WTC11 (cell line): Measurements from ENCODE around the gene ENPP7. TPM values are rescaled to one million over a fixed set of nuclear protein-coding genes. Genes with fewer than 3 reads are reported as not detected.

ENCODE experiments used
- ATAC-seq: fragments of 200-7000 bp; cut with Tn5 transposase; 2 replicates; pipeline ENCODE4 v1.10.0; 2021; ENCODE audit warnings: mild to moderate bottlenecking, moderate library complexity
- CTCF ChIA-PET: fragments of 300-600 bp; sonication (Branson Sonifier 250); formaldehyde crosslinking; loops from one replicate; lab custom pipeline; 2021; ENCODE audit warnings: antibody characterized with exemption; lab: Charles Lee
- POLR2A ChIA-PET: fragments of 350-600 bp; sonication (Branson Sonifier 250); formaldehyde crosslinking; loops from one replicate; lab custom pipeline; 2021; ENCODE audit warnings: antibody characterized with exemption; lab: Charles Lee
- DNase-seq: peaks from one replicate; pipeline ENCODE4 v3.0.0; 2021; ENCODE audit warnings: low spot score
- H3K27ac Mint-ChIP-seq: 2 replicates; pipeline ENCODE4 v1.8.0; 2021; ENCODE audit warnings: mixed read lengths
- H3K27me3 Mint-ChIP-seq: 2 replicates; pipeline ENCODE4 v1.8.0; 2021; ENCODE audit warnings: low read depth, mild to moderate bottlenecking, moderate library complexity, mixed read lengths
- H3K36me3 Mint-ChIP-seq: 2 replicates; pipeline ENCODE4 v1.8.0; 2021; ENCODE audit warnings: mixed read lengths
- H3K4me1 Mint-ChIP-seq: 2 replicates; pipeline ENCODE4 v1.8.0; 2022; ENCODE audit warnings: mixed read lengths
- H3K4me3 Mint-ChIP-seq: 2 replicates; pipeline ENCODE4 v1.8.0; 2021; ENCODE audit warnings: mild to moderate bottlenecking, moderate library complexity, mixed read lengths
- H3K9me3 Mint-ChIP-seq: 2 replicates; pipeline ENCODE4 v1.8.0; 2021; ENCODE audit warnings: mixed read lengths
- ATF1 ChIP-seq: sonication (generic); formaldehyde crosslinking; IDR thresholded peaks from 2 replicates; pipeline ENCODE4 v1.8.1; 2023; ENCODE audit warnings: mild to moderate bottlenecking, moderate library complexity, missing genetic modification reagents
- ELF4 ChIP-seq: sonication (generic); formaldehyde crosslinking; IDR thresholded peaks from 2 replicates; pipeline ENCODE4 v1.8.1; 2022; ENCODE audit warnings: low read depth, mild to moderate bottlenecking, moderate library complexity, missing genetic modification reagents
- FOXK1 ChIP-seq: sonication (generic); formaldehyde crosslinking; IDR thresholded peaks from 2 replicates; pipeline ENCODE4 v1.8.0; 2022; ENCODE audit warnings: mild to moderate bottlenecking, moderate library complexity, missing genetic modification reagents
- FOXP1 ChIP-seq: sonication (generic); formaldehyde crosslinking; IDR thresholded peaks from 2 replicates; pipeline ENCODE4 v1.8.0; 2022; ENCODE audit warnings: missing genetic modification reagents, mild to moderate bottlenecking, moderate library complexity, borderline replicate concordance
- MYBL2 ChIP-seq: sonication (generic); formaldehyde crosslinking; IDR thresholded peaks from 2 replicates; pipeline ENCODE4 v1.8.1; 2023; ENCODE audit warnings: mild to moderate bottlenecking, moderate library complexity, missing genetic modification reagents
- NFYB ChIP-seq: sonication (generic); formaldehyde crosslinking; conservative IDR thresholded peaks from 2 replicates; pipeline ENCODE4 v1.8.0; 2022; ENCODE audit warnings: low read depth, missing genetic modification reagents
- PRRX2 ChIP-seq: fragments of 250-450 bp; sonication (Bioruptor Pico); IDR thresholded peaks from 2 replicates; pipeline ENCODE4 v1.8.0; 2021; ENCODE audit warnings: mild to moderate bottlenecking
- TP53 ChIP-seq: sonication (generic); formaldehyde crosslinking; IDR thresholded peaks from 2 replicates; pipeline ENCODE4 v1.8.1; 2023; ENCODE audit warnings: mild to moderate bottlenecking, missing genetic modification reagents
- ZNF138 ChIP-seq: sonication (generic); formaldehyde crosslinking; conservative IDR thresholded peaks from 2 replicates; pipeline ENCODE4 v1.8.1; 2022; ENCODE audit warnings: mild to moderate bottlenecking, moderate library complexity, missing genetic modification reagents
- ZNF232 ChIP-seq: sonication (generic); formaldehyde crosslinking; IDR thresholded peaks from 2 replicates; pipeline ENCODE4 v1.8.0; 2022; ENCODE audit warnings: mild to moderate bottlenecking, missing genetic modification reagents
- ZNF416 ChIP-seq: fragments of 250-450 bp; sonication (Bioruptor Pico); IDR thresholded peaks from 2 replicates; pipeline ENCODE4 v1.9.0; 2021; ENCODE audit warnings: mild to moderate bottlenecking, inconsistent platforms
- ZNF671 ChIP-seq: fragments of 250-450 bp; sonication (Bioruptor Pico); IDR thresholded peaks from 2 replicates; pipeline ENCODE4 v1.8.0; 2021; ENCODE audit warnings: mild to moderate bottlenecking
- total RNA-seq: library from RNA; stranded (reverse); gene quantifications from 3 replicates; pipeline ENCODE4 v1.2.3, GENCODE V29; 2021
- TF ChIP-seq, protein P1 (sequence below): sonication (generic); formaldehyde crosslinking; IDR thresholded peaks from 2 replicates; pipeline ENCODE4 v1.8.1; 2022; ENCODE audit warnings: missing genetic modification reagents, borderline replicate concordance
- TF ChIP-seq, protein P2 (sequence below): fragments of 200-600 bp; IDR thresholded peaks from 2 replicates; pipeline ENCODE4 v1.8.0; 2022; ENCODE audit warnings: antibody characterized with exemption
- TF ChIP-seq, protein P3 (sequence below): sonication (generic); formaldehyde crosslinking; IDR thresholded peaks from 2 replicates; pipeline ENCODE4 v1.8.1; 2022; ENCODE audit warnings: mild to moderate bottlenecking, missing genetic modification reagents, moderate library complexity, borderline replicate concordance
- TF ChIP-seq, protein P4 (sequence below): fragments of 250-450 bp; sonication (Bioruptor Pico); IDR thresholded peaks from 2 replicates; pipeline ENCODE4 v1.9.0; 2021; ENCODE audit warnings: mild to moderate bottlenecking, borderline replicate concordance
- TF ChIP-seq, protein P5 (sequence below): sonication (generic); formaldehyde crosslinking; conservative IDR thresholded peaks from 2 replicates; pipeline ENCODE4 v1.8.1; 2022; ENCODE audit warnings: mild to moderate bottlenecking, missing genetic modification reagents
- TF ChIP-seq, protein P6 (sequence below): sonication (generic); formaldehyde crosslinking; IDR thresholded peaks from 2 replicates; pipeline ENCODE4 v1.8.0; 2022; ENCODE audit warnings: mild to moderate bottlenecking, missing genetic modification reagents
- TF ChIP-seq, protein P7 (sequence below): sonication (generic); formaldehyde crosslinking; IDR thresholded peaks from 2 replicates; pipeline ENCODE4 v1.8.1; 2022; ENCODE audit warnings: low read depth, mild to moderate bottlenecking, moderate library complexity, missing genetic modification reagents, borderline replicate concordance
- TF ChIP-seq, protein P8 (sequence below): sonication (generic); formaldehyde crosslinking; IDR thresholded peaks from 2 replicates; pipeline ENCODE4 v1.8.1; 2023; ENCODE audit warnings: mild to moderate bottlenecking, missing genetic modification reagents

Gene ENPP7
- total RNA-seq, 1 experiment from 2014 or later = not detected

DNA sequence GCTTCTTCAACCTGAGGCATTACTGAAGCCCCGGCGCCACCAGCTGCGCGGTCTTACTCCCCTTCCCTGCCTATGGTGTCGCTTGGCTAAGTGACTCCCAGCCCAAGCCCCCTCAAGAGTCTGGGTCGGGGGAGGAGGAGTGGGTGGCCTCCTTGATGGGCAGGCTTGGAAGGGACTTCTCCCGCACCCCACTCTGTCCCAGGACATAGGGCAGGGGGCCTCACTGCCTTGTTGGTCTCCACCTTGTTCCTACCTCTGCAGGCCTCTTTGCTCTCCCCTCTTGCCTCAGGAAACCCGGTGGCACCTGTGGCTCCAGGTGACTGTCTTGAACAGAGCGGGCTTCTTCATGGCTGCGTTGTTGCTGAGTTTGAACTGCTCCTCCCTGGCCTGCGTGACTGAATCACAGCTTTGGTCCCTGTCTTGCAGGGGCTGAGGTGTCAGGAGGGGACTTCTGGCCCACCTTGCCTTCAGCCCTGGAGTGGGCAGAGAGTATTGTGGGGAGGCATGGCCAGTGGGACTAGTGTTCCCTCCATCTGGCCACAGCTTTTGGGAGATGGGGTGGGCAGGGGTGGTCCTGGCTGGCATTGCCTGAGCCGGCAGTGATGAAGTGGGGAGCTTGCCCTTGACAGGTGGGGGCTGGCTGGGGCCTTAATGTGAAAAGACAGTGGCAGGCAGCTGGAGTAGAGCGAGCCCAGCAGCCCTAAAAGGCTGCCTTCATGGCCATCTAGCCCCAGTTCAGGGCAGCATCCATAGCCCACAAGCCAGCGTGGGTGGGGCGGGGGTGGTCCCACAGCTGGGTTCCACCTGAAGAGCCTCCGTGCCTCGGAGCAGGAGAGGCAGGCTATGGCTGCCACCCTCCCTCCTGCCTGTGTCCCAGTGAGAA lies 54.5 kb downstream of the ENPP7 start:
- POLR2A ChIA-PET = interaction anchor here (0.9 kb wide), 1 partner anchor 11 kb away, joined by 3 read pairs; no protein-coding TSS in a partner anchor
- Mint-ChIP-seq H3K4me1 (peaks cover 47% of the 10 kb centered on the region), H3K9me3 (no peaks in the 10 kb centered on the region), H3K27ac (no peak overlapping the region), H3K27me3 (peaks cover 38% of the 10 kb centered on the region), H3K36me3 (peaks cover 40% of the 10 kb centered on the region), H3K4me3 (no peak overlapping the region)
- no peak for ATAC-seq
- CTCF ChIA-PET = interaction anchor here (0.8 to 2.8 kb wide), 3 partner anchors 12 to 50 kb away, joined by 3 to 15 read pairs (median 3); partner anchors contain the start of gene CBX8
- no peak for DNase-seq
- TF ChIP-seq ATF1 (CRISPR knock-in tag) = no peak
- TF ChIP-seq, protein P1, sequence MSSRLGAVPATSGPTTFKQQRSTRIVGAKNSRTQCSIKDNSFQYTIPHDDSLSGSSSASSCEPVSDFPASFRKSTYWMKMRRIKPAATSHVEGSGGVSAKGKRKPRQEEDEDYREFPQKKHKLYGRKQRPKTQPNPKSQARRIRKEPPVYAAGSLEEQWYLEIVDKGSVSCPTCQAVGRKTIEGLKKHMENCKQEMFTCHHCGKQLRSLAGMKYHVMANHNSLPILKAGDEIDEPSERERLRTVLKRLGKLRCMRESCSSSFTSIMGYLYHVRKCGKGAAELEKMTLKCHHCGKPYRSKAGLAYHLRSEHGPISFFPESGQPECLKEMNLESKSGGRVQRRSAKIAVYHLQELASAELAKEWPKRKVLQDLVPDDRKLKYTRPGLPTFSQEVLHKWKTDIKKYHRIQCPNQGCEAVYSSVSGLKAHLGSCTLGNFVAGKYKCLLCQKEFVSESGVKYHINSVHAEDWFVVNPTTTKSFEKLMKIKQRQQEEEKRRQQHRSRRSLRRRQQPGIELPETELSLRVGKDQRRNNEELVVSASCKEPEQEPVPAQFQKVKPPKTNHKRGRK (CRISPR knock-in tag) = no peak
- TF ChIP-seq, protein P2, sequence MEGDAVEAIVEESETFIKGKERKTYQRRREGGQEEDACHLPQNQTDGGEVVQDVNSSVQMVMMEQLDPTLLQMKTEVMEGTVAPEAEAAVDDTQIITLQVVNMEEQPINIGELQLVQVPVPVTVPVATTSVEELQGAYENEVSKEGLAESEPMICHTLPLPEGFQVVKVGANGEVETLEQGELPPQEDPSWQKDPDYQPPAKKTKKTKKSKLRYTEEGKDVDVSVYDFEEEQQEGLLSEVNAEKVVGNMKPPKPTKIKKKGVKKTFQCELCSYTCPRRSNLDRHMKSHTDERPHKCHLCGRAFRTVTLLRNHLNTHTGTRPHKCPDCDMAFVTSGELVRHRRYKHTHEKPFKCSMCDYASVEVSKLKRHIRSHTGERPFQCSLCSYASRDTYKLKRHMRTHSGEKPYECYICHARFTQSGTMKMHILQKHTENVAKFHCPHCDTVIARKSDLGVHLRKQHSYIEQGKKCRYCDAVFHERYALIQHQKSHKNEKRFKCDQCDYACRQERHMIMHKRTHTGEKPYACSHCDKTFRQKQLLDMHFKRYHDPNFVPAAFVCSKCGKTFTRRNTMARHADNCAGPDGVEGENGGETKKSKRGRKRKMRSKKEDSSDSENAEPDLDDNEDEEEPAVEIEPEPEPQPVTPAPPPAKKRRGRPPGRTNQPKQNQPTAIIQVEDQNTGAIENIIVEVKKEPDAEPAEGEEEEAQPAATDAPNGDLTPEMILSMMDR = no peak
- TF ChIP-seq, protein P3, sequence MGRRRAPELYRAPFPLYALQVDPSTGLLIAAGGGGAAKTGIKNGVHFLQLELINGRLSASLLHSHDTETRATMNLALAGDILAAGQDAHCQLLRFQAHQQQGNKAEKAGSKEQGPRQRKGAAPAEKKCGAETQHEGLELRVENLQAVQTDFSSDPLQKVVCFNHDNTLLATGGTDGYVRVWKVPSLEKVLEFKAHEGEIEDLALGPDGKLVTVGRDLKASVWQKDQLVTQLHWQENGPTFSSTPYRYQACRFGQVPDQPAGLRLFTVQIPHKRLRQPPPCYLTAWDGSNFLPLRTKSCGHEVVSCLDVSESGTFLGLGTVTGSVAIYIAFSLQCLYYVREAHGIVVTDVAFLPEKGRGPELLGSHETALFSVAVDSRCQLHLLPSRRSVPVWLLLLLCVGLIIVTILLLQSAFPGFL (CRISPR knock-in tag) = no peak
- TF ChIP-seq, protein P4, sequence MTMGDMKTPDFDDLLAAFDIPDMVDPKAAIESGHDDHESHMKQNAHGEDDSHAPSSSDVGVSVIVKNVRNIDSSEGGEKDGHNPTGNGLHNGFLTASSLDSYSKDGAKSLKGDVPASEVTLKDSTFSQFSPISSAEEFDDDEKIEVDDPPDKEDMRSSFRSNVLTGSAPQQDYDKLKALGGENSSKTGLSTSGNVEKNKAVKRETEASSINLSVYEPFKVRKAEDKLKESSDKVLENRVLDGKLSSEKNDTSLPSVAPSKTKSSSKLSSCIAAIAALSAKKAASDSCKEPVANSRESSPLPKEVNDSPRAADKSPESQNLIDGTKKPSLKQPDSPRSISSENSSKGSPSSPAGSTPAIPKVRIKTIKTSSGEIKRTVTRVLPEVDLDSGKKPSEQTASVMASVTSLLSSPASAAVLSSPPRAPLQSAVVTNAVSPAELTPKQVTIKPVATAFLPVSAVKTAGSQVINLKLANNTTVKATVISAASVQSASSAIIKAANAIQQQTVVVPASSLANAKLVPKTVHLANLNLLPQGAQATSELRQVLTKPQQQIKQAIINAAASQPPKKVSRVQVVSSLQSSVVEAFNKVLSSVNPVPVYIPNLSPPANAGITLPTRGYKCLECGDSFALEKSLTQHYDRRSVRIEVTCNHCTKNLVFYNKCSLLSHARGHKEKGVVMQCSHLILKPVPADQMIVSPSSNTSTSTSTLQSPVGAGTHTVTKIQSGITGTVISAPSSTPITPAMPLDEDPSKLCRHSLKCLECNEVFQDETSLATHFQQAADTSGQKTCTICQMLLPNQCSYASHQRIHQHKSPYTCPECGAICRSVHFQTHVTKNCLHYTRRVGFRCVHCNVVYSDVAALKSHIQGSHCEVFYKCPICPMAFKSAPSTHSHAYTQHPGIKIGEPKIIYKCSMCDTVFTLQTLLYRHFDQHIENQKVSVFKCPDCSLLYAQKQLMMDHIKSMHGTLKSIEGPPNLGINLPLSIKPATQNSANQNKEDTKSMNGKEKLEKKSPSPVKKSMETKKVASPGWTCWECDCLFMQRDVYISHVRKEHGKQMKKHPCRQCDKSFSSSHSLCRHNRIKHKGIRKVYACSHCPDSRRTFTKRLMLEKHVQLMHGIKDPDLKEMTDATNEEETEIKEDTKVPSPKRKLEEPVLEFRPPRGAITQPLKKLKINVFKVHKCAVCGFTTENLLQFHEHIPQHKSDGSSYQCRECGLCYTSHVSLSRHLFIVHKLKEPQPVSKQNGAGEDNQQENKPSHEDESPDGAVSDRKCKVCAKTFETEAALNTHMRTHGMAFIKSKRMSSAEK (CRISPR knock-in tag) = no peak
- TF ChIP-seq TP53 (CRISPR knock-in tag) = no peak
- TF ChIP-seq, protein P5, sequence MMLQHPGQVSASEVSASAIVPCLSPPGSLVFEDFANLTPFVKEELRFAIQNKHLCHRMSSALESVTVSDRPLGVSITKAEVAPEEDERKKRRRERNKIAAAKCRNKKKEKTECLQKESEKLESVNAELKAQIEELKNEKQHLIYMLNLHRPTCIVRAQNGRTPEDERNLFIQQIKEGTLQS (CRISPR knock-in tag) = no peak
- no peak for TF ChIP-seq FOXP1 (CRISPR knock-in tag)
- TF ChIP-seq ZNF232 (CRISPR knock-in tag) = no peak
- no peak for TF ChIP-seq ELF4 (CRISPR knock-in tag)
- TF ChIP-seq FOXK1 = no peak
- TF ChIP-seq, protein P6, sequence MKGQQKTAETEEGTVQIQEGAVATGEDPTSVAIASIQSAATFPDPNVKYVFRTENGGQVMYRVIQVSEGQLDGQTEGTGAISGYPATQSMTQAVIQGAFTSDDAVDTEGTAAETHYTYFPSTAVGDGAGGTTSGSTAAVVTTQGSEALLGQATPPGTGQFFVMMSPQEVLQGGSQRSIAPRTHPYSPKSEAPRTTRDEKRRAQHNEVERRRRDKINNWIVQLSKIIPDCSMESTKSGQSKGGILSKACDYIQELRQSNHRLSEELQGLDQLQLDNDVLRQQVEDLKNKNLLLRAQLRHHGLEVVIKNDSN (CRISPR knock-in tag) = no peak
- no peak for TF ChIP-seq MYBL2 (CRISPR knock-in tag)
- TF ChIP-seq, protein P7, sequence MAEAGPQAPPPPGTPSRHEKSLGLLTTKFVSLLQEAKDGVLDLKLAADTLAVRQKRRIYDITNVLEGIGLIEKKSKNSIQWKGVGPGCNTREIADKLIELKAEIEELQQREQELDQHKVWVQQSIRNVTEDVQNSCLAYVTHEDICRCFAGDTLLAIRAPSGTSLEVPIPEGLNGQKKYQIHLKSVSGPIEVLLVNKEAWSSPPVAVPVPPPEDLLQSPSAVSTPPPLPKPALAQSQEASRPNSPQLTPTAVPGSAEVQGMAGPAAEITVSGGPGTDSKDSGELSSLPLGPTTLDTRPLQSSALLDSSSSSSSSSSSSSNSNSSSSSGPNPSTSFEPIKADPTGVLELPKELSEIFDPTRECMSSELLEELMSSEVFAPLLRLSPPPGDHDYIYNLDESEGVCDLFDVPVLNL (CRISPR knock-in tag) = no peak
- no peak for TF ChIP-seq ZNF671 (CRISPR knock-in tag)
- TF ChIP-seq, protein P8, sequence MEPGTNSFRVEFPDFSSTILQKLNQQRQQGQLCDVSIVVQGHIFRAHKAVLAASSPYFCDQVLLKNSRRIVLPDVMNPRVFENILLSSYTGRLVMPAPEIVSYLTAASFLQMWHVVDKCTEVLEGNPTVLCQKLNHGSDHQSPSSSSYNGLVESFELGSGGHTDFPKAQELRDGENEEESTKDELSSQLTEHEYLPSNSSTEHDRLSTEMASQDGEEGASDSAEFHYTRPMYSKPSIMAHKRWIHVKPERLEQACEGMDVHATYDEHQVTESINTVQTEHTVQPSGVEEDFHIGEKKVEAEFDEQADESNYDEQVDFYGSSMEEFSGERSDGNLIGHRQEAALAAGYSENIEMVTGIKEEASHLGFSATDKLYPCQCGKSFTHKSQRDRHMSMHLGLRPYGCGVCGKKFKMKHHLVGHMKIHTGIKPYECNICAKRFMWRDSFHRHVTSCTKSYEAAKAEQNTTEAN (CRISPR knock-in tag) = no peak
- TF ChIP-seq ZNF138 (CRISPR knock-in tag) = no peak
- no peak for TF ChIP-seq NFYB
- TF ChIP-seq PRRX2 (CRISPR knock-in tag) = no peak
- no peak for TF ChIP-seq ZNF416 (CRISPR knock-in tag)
